BE2C (cell line): ENCODE measurements around the gene RBM45.

Source experiments
- DNase-seq: peaks from one replicate; pipeline ENCODE4 v3.0.0-alpha.2; 2020
- H3K27me3 ChIP-seq: fragments of 250-450 bp; sonication (Bioruptor Pico); 2 replicates; pipeline ENCODE4 v1.5.1; 2020; ENCODE audit warnings: mild to moderate bottlenecking
- H3K36me3 ChIP-seq: fragments of 250-450 bp; sonication (Bioruptor Pico); 2 replicates; pipeline ENCODE4 v1.5.1; 2020; ENCODE audit warnings: mild to moderate bottlenecking
- H3K4me1 ChIP-seq: fragments of 250-450 bp; sonication (Bioruptor Pico); 2 replicates; pipeline ENCODE4 v1.5.1; 2020
- H3K4me3 ChIP-seq: 2 replicates; pipeline ENCODE4 v1.5.1; 2011; ENCODE audit warnings: low read depth, low read length
- H3K9me3 ChIP-seq: fragments of 250-450 bp; sonication (Bioruptor Pico); 2 replicates; pipeline ENCODE4 v1.5.1; 2020
- CTCF ChIP-seq: IDR thresholded peaks from 2 replicates; pipeline ENCODE4 v1.5.1; 2012; ENCODE audit warnings: mild to moderate bottlenecking, low read depth, low read length

Gene RBM45

GRCh38 chr2:178111743-178112142 is 494 bp upstream of the RBM45 start:
- Histone ChIP-seq H3K27me3 (no peaks in the 10 kb centered on the region), H3K4me3 (no peak overlapping the region), H3K9me3 (no peaks in the 10 kb centered on the region), H3K4me1 (no peaks in the 10 kb centered on the region), H3K36me3 (no peaks in the 10 kb centered on the region)
- no peak for DNase-seq
- TF ChIP-seq CTCF: no peak

GRCh38 chr2:178114462-178114861 is 2.2 kb downstream of the RBM45 start:
- H3K9me3 ChIP-seq: no peaks in the 10 kb centered on the region
- no peaks in the 10 kb centered on the region for H3K27me3 ChIP-seq
- no peak overlapping the region for H3K4me3 ChIP-seq
- no peak for DNase-seq
- no peaks in the 10 kb centered on the region for H3K4me1 ChIP-seq
- no peak for TF ChIP-seq CTCF
- no peaks in the 10 kb centered on the region for H3K36me3 ChIP-seq

- Histone ChIP-seq H3K9me3 (no peaks in the 10 kb centered on the region), H3K4me3 (no peak overlapping the region), H3K27me3 (no peaks in the 10 kb centered on the region), H3K4me1 (no peaks in the 10 kb centered on the region), H3K36me3 (no peaks in the 10 kb centered on the region)
- TF ChIP-seq CTCF: no peak
- DNase-seq: no peak
These were observed 3.0 kb downstream of the RBM45 start for GRCh38 chr2:178115271-178115670.

GRCh38 chr2:178117725-178118124 is 5.5 kb downstream of the RBM45 start:
- no peak for TF ChIP-seq CTCF
- no peak for DNase-seq
- H3K9me3 ChIP-seq: no peaks in the 10 kb centered on the region
- no peaks in the 10 kb centered on the region for H3K4me1 ChIP-seq
- H3K36me3 ChIP-seq: no peaks in the 10 kb centered on the region
- H3K4me3 ChIP-seq: no peak overlapping the region
- H3K27me3 ChIP-seq: no peaks in the 10 kb centered on the region

GRCh38 chr2:178119179-178119922 is 7.1 kb downstream of the RBM45 start:
- no peaks in the 10 kb centered on the region for H3K9me3 ChIP-seq
- H3K4me3 ChIP-seq: no peak overlapping the region
- no peak for DNase-seq
- H3K36me3 ChIP-seq: no peaks in the 10 kb centered on the region
- no peak for TF ChIP-seq CTCF
- no peaks in the 10 kb centered on the region for H3K4me1 ChIP-seq
- no peaks in the 10 kb centered on the region for H3K27me3 ChIP-seq

- no peaks in the 10 kb centered on the region for H3K27me3 ChIP-seq
- no peak for DNase-seq
- H3K4me1 ChIP-seq: no peaks in the 10 kb centered on the region
- H3K36me3 ChIP-seq: no peaks in the 10 kb centered on the region
- H3K9me3 ChIP-seq: no peaks in the 10 kb centered on the region
- H3K4me3 ChIP-seq: no peak overlapping the region
- TF ChIP-seq CTCF: no peak
These were observed 10.9 kb downstream of the RBM45 start for GRCh38 chr2:178123163-178123562.
